Activated effector memory CD4-positive, alpha-beta T cell treated with anti-CD3 and anti-CD28 coated beads, Interleukin-2, amount 50 U/mL, for 16 hours (primary cell): ENCODE measurements around the gene KLHL29.

ENCODE experiments used
- DNase-seq: peaks from one replicate; pipeline ENCODE4 v3.0.0-alpha.2; 2020

The KLHL29 gene

GRCh38 chr2:23557455-23557854 lies 172.5 kb downstream of the KLHL29 start:
- no peak for DNase-seq

GRCh38 chr2:23559561-23560239 lies 174.7 kb downstream of the KLHL29 start:
- no peak for DNase-seq

GRCh38 chr2:23561088-23561487 lies 176.1 kb downstream of the KLHL29 start:
- DNase-seq: no peak

GRCh38 chr2:23561544-23561943 lies 176.6 kb downstream of the KLHL29 start:
- no peak for DNase-seq

GRCh38 chr2:23562143-23562542 lies 177.2 kb downstream of the KLHL29 start:
- no peak for DNase-seq

- no peak for DNase-seq
These were observed 178.2 kb downstream of the KLHL29 start for GRCh38 chr2:23563151-23563550.

- no peak for DNase-seq
These were observed 179.0 kb downstream of the KLHL29 start for GRCh38 chr2:23563673-23564614.

GRCh38 chr2:23564615-23564960 lies 179.6 kb downstream of the KLHL29 start:
- no peak for DNase-seq

- DNase-seq: no peak
These were observed 180.4 kb downstream of the KLHL29 start for GRCh38 chr2:23565374-23565773.

- no peak for DNase-seq
These were observed 180.8 kb downstream of the KLHL29 start for GRCh38 chr2:23565814-23566213.

- DNase-seq: no peak
These were observed 181.5 kb downstream of the KLHL29 start for GRCh38 chr2:23566241-23567142.

- no peak for DNase-seq
These were observed 182.3 kb downstream of the KLHL29 start for GRCh38 chr2:23567161-23567756.

- no peak for DNase-seq
These were observed 183.2 kb downstream of the KLHL29 start for GRCh38 chr2:23568211-23568610.

- no peak for DNase-seq
These were observed 183.7 kb downstream of the KLHL29 start for GRCh38 chr2:23568626-23569190.

GRCh38 chr2:23569761-23570365 lies 184.9 kb downstream of the KLHL29 start:
- no peak for DNase-seq

- DNase-seq: no peak
These were observed 186.1 kb downstream of the KLHL29 start for GRCh38 chr2:23571085-23571484.

- DNase-seq: no peak
These were observed 186.7 kb downstream of the KLHL29 start for GRCh38 chr2:23571527-23572282.

- no peak for DNase-seq
These were observed 190.1 kb downstream of the KLHL29 start for GRCh38 chr2:23574919-23575654.

GRCh38 chr2:23578964-23579671 lies 194.1 kb downstream of the KLHL29 start:
- no peak for DNase-seq

- no peak for DNase-seq
These were observed 194.7 kb downstream of the KLHL29 start for GRCh38 chr2:23579674-23580073.
